ENCODE results near the gene EIF3K.

EIF3K gene

DNA sequence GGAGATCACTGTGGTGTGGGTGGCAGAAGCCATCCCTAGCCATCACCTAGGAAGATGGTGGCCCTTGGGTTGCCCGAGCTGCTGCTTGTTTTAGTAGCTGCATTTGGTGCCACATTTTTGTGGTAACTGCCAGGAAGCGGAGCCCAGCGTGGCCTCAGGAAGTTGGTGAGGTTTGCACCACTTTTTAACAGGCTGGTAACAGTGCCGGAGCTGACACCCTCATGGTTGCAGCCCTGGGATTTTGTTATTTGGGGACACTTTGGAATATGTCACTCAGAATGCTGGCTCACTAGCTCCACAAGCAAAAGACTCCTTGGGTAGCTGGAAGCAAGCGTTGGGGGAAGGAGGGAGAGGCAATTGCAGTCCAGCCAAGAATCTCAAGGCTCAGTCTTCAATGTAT is 50.6 kb downstream of the EIF3K start:
- DNase-seq: peak; percentile 32 to 47

DNA sequence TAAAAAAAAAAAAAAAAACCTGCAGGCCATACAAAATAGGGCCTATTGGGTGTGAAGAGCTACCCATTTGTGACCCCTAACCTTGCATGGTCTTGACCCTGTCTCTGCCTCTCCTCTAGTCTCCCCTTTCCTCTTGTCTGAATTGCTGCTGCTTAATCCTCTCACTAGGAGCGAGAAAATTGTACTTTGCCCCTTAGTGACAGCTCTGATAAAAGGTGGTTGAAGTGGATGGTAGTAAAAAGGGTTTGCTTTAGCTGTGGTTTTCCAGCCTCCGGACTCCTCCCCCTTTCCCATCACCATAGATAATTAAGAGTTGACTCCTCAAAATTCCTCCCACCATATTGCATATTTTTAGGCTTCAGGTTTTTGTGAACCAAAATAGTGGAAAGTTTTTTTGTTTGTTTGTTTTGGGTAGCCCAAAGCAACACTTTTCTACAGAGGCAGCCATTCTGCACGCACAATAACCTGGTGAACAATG is 52.0 kb downstream of the EIF3K start:
- DNase-seq: no peak

DNA sequence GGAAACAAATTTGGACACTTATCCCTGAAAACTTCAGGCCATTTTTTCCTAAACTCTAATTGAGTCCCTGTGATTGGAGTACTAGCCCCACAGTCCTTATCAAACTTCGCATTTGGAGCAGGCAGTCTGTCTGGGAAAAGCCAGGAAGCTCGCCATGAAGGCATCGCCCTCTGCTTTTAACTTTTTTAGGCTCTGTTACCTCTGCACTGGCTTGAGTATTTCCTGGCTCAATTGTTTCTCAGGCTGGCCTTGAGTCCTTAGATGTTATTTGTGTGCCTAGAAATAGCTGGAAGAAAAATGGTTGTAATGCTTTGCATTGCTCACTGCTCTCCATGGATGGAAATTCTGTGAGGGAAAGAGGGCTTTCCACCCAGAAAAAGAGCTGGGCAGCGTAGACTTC is 52.7 kb downstream of the EIF3K start:
- DNase-seq: no peak

DNA sequence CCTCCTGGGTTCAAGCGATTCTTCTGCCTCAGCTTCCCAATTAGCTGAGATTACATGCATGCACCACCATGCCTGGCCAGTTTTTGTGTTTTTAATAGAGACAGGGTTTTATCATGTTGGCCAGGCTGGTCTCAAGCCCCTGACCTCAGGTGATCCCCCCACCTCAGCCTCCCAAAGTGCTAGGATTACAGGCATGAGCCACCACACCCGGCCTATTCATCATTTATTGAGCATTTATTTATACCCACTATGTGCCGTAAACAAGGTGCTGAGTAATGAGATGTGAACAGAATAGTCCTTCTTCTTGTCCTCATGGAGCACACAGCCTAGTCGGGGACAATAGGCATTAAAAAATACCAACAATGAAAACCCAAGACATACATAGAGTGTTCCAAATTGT is 54.0 kb downstream of the EIF3K start:
- no peak for DNase-seq

DNA sequence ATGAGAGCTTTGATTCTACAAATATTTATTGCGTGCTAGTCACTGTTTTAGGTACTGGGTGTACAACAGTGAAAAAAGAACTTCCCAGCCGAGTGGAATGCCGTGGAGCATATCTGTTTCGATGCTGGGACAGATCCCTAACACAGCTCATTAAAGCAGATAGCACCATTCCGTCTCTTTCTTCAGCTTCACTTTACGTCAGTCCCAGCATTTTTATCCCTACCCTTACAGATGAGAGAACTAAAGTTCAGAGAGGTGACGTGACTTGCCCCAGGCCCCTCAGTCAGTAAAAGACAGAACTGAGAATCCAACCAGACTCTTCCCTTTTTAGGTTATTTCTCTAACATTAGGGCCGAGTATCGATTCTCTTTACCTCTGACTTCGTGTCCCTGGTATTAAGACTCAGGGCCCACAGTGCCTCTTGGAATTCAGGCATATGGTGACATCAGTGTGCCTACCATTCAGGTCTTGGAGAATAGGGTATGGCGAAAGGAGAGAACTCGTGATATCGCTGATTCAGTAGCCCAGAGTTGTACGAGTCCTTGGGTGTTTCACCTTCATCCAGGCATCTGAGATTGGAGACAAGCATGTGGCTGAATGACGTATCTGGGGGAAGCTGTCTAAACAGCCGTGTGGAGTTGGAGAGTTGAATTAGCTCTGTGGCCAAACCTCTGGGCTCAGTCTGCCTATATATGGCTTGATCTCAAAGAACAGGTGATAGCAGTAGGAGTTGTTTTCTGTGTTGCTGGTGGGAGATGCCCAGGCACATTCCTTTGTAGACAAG is 55.6 kb downstream of the EIF3K start:
- DNase-seq: no peak

DNA sequence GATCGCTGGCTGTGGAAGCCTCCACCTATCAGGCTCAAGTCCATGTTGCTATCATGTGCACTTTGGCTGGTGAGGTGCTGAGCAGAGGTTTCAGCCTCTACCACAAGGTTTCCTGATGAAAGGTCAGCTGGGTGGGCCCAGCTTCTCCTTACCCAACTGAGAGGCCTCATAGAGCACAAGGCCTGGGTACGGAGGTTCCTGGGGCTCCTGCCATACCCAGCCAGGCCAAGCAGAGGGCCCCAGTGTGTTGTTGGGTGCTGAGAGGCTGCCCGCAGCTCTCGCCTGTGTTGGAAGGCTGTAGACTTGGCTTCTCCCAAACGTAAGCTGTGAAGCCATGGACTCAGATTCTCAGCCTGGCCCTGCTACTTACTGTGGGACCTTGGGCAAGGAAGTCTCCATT is 56.6 kb downstream of the EIF3K start:
- DNase-seq: peak; percentile 33 to 56

DNA sequence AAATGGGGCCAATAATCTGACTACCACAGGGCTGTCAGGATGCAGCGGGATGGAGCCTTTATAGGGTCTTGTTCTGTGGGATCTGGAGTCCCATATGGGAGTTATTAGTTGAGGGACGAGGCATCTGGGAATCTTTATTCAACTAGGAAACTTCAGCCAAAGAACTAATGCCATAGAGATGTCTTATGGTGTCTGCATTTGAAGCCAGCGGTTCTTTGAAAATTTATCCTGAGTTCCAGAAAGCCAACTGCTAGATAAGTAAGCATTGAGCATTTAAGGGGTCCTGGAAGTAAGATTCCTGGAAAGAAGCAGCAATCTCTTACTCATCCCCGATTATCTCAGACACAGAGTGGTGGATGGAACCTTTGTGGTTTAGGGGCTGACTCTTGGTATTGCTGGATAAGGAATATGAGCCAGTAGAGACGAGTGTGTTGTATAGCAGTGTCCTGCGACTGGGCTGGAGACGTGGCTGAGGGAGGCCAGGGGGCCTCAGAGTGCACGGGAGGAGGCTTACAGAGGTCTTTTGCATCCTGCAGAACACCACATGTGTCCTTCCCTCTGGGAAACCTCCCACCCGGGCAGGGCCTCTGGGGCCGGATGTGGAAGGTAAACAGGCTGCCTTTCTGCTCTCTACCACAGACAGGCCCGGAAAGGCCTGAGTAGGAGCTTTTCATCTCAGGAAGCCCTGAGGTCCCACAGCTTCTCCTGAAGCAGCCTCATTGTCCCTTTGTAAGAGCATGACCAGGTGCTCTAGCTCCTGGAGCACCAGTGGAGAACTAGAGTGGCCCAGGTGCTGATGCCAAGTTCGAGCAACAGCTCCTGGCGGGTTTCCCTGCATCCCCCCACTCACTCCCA is 57.3 kb downstream of the EIF3K start:
- DNase-seq: no peak

DNA sequence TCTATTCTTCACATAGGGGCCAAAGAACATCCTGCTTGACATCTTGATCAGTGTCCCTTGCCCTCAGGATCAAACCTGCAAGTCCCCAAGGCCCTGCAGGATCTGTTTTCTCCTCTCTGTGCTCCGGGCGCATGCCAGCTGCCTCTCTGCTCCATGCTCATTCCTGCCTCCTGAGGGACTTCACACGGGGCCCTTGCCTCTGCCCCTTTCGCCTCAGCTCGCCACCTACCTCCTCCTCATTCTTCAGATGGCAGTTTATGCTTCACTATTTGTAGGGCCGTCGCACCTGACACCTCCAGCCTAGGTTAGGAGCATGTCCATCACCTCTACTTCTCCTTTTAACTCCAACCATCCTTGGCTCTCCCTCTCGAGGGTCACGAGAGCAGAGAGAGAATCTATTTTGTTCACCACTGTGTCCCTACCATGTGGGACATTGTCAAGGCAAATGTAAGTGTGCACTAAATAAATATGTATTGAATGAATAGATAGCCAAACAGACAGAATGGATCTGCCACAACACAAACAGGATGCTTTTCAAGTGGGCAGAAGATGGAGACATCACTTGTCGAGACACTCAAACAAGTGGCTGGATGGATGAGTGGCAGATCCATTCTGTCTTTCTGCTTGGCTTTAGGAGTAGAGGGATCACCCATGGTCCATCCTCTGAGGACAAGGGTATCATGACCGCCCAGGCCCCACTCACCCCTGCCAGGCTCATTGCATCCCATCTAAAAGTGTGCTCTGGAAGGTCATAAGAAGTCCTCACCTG is 58.1 kb downstream of the EIF3K start:
- DNase-seq: no peak

DNA sequence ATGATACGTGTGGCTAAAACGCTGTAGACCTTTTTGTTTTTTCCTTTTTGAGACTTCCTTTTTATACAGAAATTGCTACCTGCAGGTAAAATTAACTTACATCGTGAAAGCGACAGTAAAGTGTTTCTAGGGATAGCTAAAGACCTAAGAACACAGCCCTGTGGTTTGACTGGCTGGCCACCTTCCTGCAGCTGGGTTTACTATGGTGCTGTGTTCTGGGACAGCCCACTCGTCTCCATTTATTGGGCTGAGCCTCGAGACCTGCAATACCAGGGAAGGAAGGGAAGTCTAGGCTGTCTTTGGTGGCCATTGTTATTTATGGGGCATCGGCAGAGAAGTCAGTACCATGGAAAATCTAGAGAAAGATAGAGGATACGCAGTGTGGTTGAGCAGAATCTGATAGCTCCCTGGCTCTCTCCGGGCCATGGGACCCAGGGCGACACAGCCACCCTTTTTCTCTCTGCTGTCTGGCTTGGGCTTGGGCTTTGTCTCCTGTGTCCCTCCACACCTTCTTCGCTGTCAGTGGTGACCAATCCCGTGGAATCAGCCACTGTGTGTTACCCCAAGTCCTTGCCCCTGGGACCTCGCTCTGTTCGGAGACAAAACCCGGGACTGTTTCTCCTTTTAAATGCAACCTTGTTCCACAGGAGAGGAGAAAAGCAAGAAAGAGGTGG is 59.4 kb downstream of the EIF3K start:
- no peak for DNase-seq

DNA sequence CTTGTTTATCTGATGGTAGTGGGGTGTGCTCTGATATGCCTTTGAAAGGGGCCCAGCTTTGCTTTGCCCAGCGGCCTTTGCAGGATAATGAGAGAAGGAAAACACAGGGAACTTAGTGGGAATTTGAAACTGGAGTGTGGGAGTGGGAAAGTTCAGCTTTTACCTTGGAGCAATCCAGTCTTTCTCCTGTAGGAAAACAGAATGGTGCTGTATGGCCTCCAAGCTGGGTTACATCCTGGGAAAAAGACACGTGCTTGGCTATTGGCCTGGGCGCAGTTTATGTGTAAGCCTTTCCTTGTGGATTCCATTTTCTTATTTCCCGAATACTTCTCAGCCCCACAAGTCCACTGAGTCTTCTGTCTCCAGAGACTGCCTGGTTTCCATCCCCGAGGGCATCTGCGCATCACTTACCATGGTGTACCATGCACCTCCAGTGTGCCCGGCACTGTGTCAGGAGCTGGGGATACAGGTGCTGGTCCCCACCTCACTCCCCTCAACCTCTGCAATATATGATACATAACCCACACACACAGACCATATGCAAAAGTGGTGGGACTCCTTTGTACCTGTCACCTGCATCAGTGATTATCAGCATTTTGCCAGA is 60.0 kb downstream of the EIF3K start:
- DNase-seq: no peak

DNA sequence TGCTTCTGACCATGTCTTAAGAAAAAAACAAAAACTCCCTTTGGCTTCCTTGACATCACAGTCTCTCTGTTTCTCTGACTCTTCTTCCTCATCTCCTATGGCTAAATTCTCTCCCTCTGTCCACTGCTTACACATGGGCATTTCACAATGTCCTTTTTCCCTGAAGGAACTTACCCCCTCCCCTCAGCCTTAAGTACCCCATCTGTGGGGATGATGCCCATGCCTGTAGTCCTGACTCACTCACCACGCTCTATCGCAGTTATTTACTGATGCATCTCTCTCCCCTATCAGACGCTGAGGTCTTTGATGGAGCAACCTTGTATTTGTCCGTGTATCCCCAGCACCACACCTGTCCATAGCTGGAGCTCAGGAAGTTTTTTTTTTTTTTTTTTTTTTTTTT is 60.9 kb downstream of the EIF3K start:
- peak in 1 of 2 donors; percentile 25 for DNase-seq

DNA sequence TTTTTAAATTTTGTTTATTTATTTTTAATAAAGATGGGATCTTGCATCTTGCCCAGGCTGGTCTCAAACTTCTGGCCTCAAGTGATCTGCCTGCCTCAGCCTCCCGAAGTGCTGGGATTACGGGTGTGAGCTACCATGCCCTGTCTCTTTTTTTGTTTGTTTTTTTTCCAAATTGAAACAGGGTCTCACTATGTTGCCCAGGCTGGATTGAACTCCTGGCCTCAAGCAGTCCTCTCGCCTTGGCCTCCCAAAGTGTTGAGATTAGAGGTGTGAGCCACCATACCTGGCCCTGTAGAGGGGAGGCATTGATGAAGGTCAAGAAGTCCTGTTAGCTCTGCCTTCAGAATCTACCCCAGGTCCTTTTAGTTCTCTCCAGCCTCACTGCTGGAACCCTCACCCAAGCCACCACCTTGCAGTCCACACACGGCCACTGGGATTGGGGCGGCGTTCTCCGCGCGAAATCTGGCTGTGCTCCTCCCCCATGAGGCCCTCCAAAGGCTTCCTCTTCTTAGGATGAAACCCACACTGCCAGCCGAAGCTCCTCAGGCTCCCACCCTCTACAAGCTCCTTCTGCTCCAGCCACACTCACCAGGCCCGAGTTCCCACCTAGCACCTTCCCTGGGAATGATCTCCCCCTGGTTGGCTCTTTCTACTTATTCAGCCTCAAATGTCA is 63.3 kb downstream of the EIF3K start:
- DNase-seq: no peak

DNA sequence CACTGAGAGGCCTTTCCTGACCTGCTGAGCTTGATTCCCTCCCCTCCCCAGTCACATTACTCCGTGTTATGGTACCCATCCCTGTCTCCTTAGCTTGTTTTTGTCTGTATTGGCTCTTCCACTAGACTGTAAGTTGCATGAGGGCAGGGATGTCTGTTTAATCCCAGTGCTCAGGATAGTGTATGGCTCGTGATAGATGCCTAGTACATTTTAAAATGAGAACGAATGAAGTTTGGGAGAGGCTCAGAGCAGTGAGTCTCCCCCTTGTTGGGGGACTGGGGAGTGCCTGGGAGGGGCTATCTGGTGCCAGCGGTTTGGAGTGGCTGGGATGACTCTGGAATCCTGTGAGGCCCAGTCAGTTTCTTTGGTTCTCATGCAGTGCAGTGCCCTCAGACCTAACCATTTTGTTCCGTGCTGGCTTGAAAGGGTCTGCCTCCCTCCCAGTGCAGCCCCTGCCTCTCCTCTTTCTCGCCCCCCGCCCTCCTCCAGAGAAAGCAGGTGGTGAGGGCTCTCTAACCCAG is 63.9 kb downstream of the EIF3K start:
- DNase-seq: no peak

DNA sequence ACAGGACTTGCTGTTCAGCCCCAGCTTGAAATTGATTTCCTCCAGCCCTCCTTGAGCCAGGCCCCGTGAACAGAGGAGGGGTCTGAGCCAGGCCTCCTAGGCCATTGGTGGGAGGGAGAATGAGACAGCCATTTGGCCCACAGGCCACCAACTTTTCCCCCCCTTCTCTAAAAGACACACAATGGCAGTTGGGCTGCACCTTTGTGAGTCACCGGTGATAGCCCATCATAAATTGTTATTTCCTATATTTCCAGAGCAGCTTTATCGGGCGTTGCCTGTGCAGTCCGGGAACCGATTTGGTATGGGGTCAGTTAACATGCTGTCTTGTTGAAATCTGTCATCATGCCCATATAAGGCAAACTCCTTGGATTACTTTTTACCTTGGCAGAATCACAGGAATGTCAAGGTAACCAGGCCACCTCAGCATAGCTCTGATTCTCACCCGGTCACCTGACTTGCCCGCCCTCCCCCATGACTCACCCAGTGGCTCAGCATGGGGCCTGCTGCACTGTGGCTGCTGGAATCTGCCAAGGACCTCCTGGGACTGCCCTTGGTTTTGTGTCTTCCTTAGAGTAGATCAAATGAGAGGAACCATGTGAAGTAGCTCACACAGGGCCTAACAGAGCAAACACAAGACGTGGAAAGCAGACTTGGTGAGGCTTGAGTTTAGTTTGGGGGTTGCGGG is 64.5 kb downstream of the EIF3K start:
- peak; percentile 61 to 67 for DNase-seq

DNA sequence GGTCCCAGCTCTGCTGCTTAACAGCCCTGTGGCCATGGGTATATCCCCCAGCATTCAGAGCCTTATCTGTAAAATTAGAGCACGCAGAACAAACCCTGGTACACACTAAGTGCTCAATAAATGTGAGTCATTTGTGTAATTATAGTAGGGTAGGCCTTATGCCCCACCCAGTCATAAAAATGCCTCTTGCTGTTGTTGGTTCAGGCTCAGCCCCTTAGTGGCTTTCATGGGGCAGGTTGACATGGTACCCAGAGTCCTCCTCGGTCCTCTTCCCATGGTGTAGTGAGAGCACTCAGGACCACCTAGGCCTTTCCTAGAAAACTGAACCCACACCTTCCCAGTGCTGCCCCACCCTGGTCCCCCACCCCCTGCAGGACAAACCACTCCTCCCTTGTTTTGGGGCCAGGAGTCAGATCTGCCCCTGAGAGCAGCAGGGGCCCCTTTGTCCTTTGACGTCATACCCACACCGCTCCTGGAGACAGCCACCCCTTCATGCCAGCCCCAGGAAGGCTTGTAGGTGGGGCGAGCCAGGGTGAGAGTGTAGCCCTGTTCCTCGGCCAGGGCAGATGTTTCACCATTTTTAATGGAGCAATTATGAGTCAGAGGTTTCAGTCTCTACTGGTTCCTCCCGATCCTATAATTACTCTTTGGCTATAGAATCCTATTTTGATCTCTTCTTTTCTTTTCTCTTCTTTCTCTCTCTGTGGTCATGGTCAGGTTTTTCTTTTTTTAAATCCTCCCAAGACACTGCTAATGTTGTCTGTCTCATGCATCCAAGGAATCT is 65.3 kb downstream of the EIF3K start:
- DNase-seq: peak; percentile 53 to 78

DNA sequence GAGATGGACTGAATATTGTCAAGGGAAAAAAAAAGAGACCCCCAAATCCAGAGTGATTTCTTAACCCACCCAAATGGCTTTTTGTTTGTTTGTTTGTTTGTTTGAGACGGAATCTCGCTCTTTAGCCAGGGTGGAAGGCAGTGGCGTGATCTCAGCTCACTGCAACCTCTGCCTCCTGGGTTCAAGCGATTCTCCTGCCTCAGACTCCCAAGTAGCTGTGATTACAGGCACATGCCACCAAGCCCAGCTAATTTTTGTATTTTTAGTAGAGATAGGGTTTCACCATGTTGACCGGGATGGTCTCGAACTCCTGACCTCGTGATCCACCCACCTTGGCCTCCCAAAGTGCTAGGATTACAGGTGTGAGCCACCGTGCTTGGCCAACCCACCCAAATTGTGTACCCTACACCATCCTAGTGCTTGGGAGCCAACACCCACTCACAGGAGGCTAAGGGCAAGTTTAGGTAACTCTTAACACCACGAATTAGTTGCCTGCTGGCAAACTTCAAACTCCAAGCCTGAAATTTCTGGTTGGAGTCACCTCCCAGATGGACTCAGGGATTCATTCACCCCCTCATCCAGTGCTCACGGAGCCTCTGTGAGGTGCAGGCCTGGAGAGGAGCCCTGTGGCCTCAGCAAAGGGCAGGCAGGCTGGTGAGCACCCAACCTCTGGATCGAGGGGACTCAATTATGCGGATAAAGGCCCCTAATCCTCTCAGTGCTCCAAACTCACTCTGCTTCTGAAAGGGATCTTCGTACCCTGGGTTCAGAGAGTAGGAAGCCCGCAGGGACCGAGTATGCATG is 66.1 kb downstream of the EIF3K start:
- no peak for DNase-seq

DNA sequence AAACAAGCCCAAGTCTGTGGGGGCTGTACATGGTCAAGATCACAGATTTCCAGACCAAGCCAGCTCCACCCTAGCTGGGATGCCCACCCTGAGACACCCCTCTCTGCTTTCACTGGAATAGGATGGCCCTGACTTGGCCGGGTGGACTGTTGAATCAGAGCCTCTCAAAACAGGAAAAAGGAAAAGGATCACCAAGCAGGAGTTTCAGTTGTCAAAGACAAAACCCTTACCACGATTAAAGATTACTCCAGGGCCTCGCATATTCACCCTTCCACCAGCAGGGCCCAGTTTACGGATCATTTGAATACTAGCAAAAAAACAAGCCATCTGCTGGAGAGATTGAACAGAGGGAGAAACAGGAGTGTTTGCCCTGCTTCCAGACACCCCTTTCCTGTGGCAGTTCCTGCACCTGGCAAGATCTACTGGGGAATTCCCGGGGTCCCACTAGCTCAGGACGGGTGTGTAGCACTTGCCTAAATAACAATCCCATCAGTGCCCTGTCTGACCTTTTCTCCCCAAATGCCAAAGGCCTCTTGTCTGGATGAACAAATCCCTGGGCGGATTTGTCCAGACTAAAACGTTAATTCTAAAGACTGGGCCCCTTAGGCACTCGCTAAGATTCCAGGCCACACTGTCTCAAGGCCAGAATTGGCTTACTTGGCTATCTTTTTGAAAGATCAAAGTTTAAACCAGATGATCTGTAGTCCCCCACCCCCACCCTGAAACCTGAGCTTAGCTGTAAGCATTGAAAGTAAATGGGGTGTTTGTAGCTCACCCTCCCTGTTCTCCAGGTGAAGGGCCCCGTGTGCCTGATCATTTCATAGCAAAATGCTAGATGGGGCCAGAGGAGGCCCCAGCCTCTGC is 66.9 kb downstream of the EIF3K start:
- DNase-seq: peak in 1 of 2 donors; percentile 22

DNA sequence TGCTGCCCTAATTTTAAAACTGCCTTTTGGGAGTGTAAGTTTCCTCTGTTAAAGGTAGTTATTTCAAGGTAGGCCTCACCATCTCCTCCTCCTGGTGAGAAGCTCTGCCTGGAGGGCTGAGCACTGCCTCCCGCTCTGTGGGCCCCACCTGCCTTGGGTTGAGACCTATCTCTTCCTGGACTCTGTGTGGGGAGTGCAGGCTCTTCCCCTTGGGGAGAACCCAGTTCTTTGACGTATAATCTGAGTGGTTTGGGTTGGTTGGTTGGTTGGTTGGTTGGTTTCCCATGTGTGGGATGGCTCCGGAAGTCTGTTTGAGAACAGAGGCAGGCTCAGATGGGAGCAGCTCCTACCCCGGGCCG is 67.5 kb downstream of the EIF3K start:
- peak; percentile 52 to 65 for DNase-seq

Measured in CD4-positive, alpha-beta T cell treated with Interleukin-1 beta for 1 hour (primary cell).